WTC11 (cell line): ENCODE results near the gene IL13RA1. TPM values are rescaled to one million over a fixed set of nuclear protein-coding genes. Genes with fewer than 3 reads are reported as not detected.

Experiments used
- ATAC-seq: fragments of 200-7000 bp; cut with Tn5 transposase; 2 replicates; pipeline ENCODE4 v1.10.0; 2021; ENCODE audit warnings: mild to moderate bottlenecking, moderate library complexity
- CTCF ChIA-PET: fragments of 300-600 bp; sonication (Branson Sonifier 250); formaldehyde crosslinking; loops from one replicate; lab custom pipeline; 2021; ENCODE audit warnings: antibody characterized with exemption; lab: Charles Lee
- POLR2A ChIA-PET: fragments of 350-600 bp; sonication (Branson Sonifier 250); formaldehyde crosslinking; loops from one replicate; lab custom pipeline; 2021; ENCODE audit warnings: antibody characterized with exemption; lab: Charles Lee
- DNase-seq: peaks from one replicate; pipeline ENCODE4 v3.0.0; 2021; ENCODE audit warnings: low spot score
- H3K27ac Mint-ChIP-seq: 2 replicates; pipeline ENCODE4 v1.8.0; 2021; ENCODE audit warnings: mixed read lengths
- H3K27me3 Mint-ChIP-seq: 2 replicates; pipeline ENCODE4 v1.8.0; 2021; ENCODE audit warnings: low read depth, mild to moderate bottlenecking, moderate library complexity, mixed read lengths
- H3K36me3 Mint-ChIP-seq: 2 replicates; pipeline ENCODE4 v1.8.0; 2021; ENCODE audit warnings: mixed read lengths
- H3K4me1 Mint-ChIP-seq: 2 replicates; pipeline ENCODE4 v1.8.0; 2022; ENCODE audit warnings: mixed read lengths
- H3K4me3 Mint-ChIP-seq: 2 replicates; pipeline ENCODE4 v1.8.0; 2021; ENCODE audit warnings: mild to moderate bottlenecking, moderate library complexity, mixed read lengths
- H3K9me3 Mint-ChIP-seq: 2 replicates; pipeline ENCODE4 v1.8.0; 2021; ENCODE audit warnings: mixed read lengths
- ATF1 ChIP-seq: sonication (generic); formaldehyde crosslinking; IDR thresholded peaks from 2 replicates; pipeline ENCODE4 v1.8.1; 2023; ENCODE audit warnings: mild to moderate bottlenecking, moderate library complexity, missing genetic modification reagents
- CREM ChIP-seq: sonication (generic); formaldehyde crosslinking; IDR thresholded peaks from 2 replicates; pipeline ENCODE4 v1.8.1; 2022; ENCODE audit warnings: mild to moderate bottlenecking, missing genetic modification reagents, moderate library complexity
- ELF4 ChIP-seq: sonication (generic); formaldehyde crosslinking; IDR thresholded peaks from 2 replicates; pipeline ENCODE4 v1.8.1; 2022; ENCODE audit warnings: low read depth, mild to moderate bottlenecking, moderate library complexity, missing genetic modification reagents
- FOXP1 ChIP-seq: sonication (generic); formaldehyde crosslinking; IDR thresholded peaks from 2 replicates; pipeline ENCODE4 v1.8.0; 2022; ENCODE audit warnings: missing genetic modification reagents, mild to moderate bottlenecking, moderate library complexity, borderline replicate concordance
- GRHL2 ChIP-seq: fragments of 250-450 bp; sonication (Bioruptor Pico); IDR thresholded peaks from 2 replicates; pipeline ENCODE4 v1.8.0; 2022; ENCODE audit warnings: mild to moderate bottlenecking, moderate library complexity; ENCODE audit not compliant: insufficient replicate concordance, severe bottlenecking
- MYBL2 ChIP-seq: sonication (generic); formaldehyde crosslinking; IDR thresholded peaks from 2 replicates; pipeline ENCODE4 v1.8.1; 2023; ENCODE audit warnings: mild to moderate bottlenecking, moderate library complexity, missing genetic modification reagents
- SP1 ChIP-seq: sonication (generic); formaldehyde crosslinking; conservative IDR thresholded peaks from 2 replicates; pipeline ENCODE4 v1.8.1; 2022; ENCODE audit warnings: missing genetic modification reagents
- TEAD1 ChIP-seq: sonication (generic); formaldehyde crosslinking; IDR thresholded peaks from 2 replicates; pipeline ENCODE4 v1.8.0; 2022; ENCODE audit warnings: mild to moderate bottlenecking, missing genetic modification reagents
- TP53 ChIP-seq: sonication (generic); formaldehyde crosslinking; IDR thresholded peaks from 2 replicates; pipeline ENCODE4 v1.8.1; 2023; ENCODE audit warnings: mild to moderate bottlenecking, missing genetic modification reagents
- ZNF121 ChIP-seq: sonication (generic); formaldehyde crosslinking; IDR thresholded peaks from 2 replicates; pipeline ENCODE4 v1.8.0; 2023; ENCODE audit warnings: missing genetic modification reagents
- ZNF219 ChIP-seq: sonication (generic); formaldehyde crosslinking; IDR thresholded peaks from 2 replicates; pipeline ENCODE4 v1.8.0; 2023; ENCODE audit warnings: missing genetic modification reagents, mild to moderate bottlenecking, borderline replicate concordance
- ZNF263 ChIP-seq: sonication (generic); formaldehyde crosslinking; IDR thresholded peaks from 2 replicates; pipeline ENCODE4 v1.8.1; 2022; ENCODE audit warnings: low read depth, mild to moderate bottlenecking, moderate library complexity, missing genetic modification reagents
- ZNF396 ChIP-seq: fragments of 250-450 bp; sonication (Bioruptor Pico); IDR thresholded peaks from 2 replicates; pipeline ENCODE4 v1.8.0; 2021; ENCODE audit warnings: mild to moderate bottlenecking, moderate library complexity, borderline replicate concordance
- ZNF416 ChIP-seq: fragments of 250-450 bp; sonication (Bioruptor Pico); IDR thresholded peaks from 2 replicates; pipeline ENCODE4 v1.9.0; 2021; ENCODE audit warnings: mild to moderate bottlenecking, inconsistent platforms
- ZNF671 ChIP-seq: fragments of 250-450 bp; sonication (Bioruptor Pico); IDR thresholded peaks from 2 replicates; pipeline ENCODE4 v1.8.0; 2021; ENCODE audit warnings: mild to moderate bottlenecking
- total RNA-seq: library from RNA; stranded (reverse); gene quantifications from 3 replicates; pipeline ENCODE4 v1.2.3, GENCODE V29; 2021
- TF ChIP-seq, protein P1 (sequence below): sonication (generic); formaldehyde crosslinking; IDR thresholded peaks from 2 replicates; pipeline ENCODE4 v1.8.0; 2022; ENCODE audit warnings: mild to moderate bottlenecking, missing genetic modification reagents
- TF ChIP-seq, protein P2 (sequence below): fragments of 250-450 bp; sonication (Bioruptor Pico); IDR thresholded peaks from 2 replicates; pipeline ENCODE4 v1.9.0; 2021; ENCODE audit warnings: moderate library complexity, mild to moderate bottlenecking, inconsistent platforms, borderline replicate concordance
- TF ChIP-seq, protein P3 (sequence below): sonication (generic); formaldehyde crosslinking; IDR thresholded peaks from 2 replicates; pipeline ENCODE4 v1.8.0; 2023; ENCODE audit warnings: mild to moderate bottlenecking, missing genetic modification reagents
- TF ChIP-seq, protein P4 (sequence below): sonication (generic); formaldehyde crosslinking; IDR thresholded peaks from 2 replicates; pipeline ENCODE4 v1.8.0; 2022; ENCODE audit warnings: mild to moderate bottlenecking, missing genetic modification reagents
- TF ChIP-seq, protein P5 (sequence below): fragments of 250-450 bp; sonication (Bioruptor Pico); IDR thresholded peaks from 2 replicates; pipeline ENCODE4 v1.9.0; 2021; ENCODE audit warnings: mild to moderate bottlenecking, borderline replicate concordance
- TF ChIP-seq, protein P6 (sequence below): fragments of 250-450 bp; sonication (Bioruptor Pico); IDR thresholded peaks from 2 replicates; pipeline ENCODE4 v1.9.0; 2021; ENCODE audit warnings: mild to moderate bottlenecking

Gene IL13RA1
- total RNA-seq, 1 experiment from 2014 or later, result 11.1 TPM

DNA sequence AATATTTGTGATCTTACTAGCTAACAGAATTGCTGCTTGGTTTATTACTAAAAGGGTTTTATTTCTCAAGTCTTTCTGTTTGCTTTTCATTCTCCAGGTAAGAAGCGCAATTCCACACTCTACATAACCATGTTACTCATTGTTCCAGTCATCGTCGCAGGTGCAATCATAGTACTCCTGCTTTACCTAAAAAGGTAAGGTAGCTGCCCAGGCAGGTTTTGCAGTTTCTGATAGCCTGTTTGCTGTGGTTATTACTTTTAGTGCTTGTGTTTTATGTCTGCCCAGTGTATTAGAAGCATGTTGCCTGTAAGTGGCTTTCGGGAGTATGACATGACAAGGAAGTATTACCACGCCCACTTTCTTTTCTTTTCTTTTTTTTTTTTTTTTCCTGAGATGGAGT lies 46.4 kb downstream of the IL13RA1 start:
- Mint-ChIP-seq H3K4me3 (no peak overlapping the region), H3K36me3 (no peaks in the 10 kb centered on the region), H3K27ac (no peak overlapping the region), H3K9me3 (no peaks in the 10 kb centered on the region), H3K4me1 (no peaks in the 10 kb centered on the region), H3K27me3 (no peaks in the 10 kb centered on the region)
- TF ChIP-seq, protein P1, sequence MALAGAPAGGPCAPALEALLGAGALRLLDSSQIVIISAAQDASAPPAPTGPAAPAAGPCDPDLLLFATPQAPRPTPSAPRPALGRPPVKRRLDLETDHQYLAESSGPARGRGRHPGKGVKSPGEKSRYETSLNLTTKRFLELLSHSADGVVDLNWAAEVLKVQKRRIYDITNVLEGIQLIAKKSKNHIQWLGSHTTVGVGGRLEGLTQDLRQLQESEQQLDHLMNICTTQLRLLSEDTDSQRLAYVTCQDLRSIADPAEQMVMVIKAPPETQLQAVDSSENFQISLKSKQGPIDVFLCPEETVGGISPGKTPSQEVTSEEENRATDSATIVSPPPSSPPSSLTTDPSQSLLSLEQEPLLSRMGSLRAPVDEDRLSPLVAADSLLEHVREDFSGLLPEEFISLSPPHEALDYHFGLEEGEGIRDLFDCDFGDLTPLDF (CRISPR knock-in tag), result no peak
- TF ChIP-seq SP1 (CRISPR knock-in tag) (no peak), ATF1 (CRISPR knock-in tag) (no peak), CREM (CRISPR knock-in tag) (no peak)
- CTCF ChIA-PET, result interaction anchor here (0.6 to 0.7 kb wide), 2 partner anchors 197 to 241 kb away, joined by 3 read pairs; no protein-coding TSS in a partner anchor
- ATAC-seq (no peak), DNase-seq (no peak)
- POLR2A ChIA-PET, result no interaction called here

DNA sequence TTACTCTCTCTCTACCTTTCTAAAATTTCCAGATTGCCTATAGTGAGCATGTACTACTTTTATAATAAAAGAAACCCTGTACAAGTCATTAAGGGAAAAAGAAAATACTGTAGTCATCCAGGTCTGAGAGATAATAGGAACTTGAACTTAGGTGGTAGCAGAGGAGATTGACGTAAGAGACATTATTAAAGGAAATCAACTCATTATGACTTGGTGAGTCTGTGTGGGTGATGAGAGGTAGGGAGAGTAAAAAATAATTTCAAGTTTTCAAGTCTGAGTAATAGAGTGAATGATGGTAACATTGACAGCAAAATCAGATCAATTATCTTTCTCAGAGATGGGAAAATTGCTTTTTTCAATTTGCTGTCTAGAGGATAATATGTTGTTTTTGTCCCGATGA lies 52.2 kb downstream of the IL13RA1 start:
- TF ChIP-seq TP53 (CRISPR knock-in tag), result no peak
- TF ChIP-seq, protein P2, sequence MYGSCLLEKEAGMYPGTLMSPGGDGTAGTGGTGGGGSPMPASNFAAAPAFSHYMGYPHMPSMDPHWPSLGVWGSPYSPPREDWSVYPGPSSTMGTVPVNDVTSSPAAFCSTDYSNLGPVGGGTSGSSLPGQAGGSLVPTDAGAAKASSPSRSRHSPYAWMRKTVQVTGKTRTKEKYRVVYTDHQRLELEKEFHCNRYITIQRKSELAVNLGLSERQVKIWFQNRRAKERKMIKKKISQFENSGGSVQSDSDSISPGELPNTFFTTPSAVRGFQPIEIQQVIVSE, result no peak
- TF ChIP-seq TEAD1 (CRISPR knock-in tag), result no peak
- H3K27me3 Mint-ChIP-seq, result no peaks in the 10 kb centered on the region
- H3K4me1 Mint-ChIP-seq, result no peaks in the 10 kb centered on the region
- no peaks in the 10 kb centered on the region for H3K9me3 Mint-ChIP-seq
- ChIA-PET CTCF (no interaction called here), POLR2A (no interaction called here)
- no peaks in the 10 kb centered on the region for H3K36me3 Mint-ChIP-seq
- DNase-seq (no peak), ATAC-seq (no peak)
- no peak overlapping the region for H3K27ac Mint-ChIP-seq
- no peak overlapping the region for H3K4me3 Mint-ChIP-seq

DNA sequence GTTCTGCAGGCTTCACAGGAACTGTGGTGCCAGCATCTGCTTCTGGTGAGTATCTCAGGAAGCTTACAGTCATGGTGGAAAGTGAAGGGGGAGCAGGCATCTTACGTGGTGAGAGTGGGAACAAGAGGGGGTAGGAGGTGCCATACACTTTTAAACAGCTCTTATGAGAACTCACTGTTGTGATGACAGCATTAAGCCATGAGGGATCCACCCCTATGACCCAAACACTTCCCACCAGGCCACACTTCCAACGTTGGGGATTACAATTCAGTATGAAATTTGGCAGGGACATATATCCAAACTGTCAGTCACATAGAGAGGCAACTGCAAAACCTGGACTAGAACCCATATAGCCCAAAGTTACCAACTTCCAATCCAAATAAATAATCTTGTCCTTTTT lies 53.1 kb downstream of the IL13RA1 start:
- no peaks in the 10 kb centered on the region for H3K9me3 Mint-ChIP-seq
- no peak overlapping the region for H3K27ac Mint-ChIP-seq
- no peak overlapping the region for H3K4me3 Mint-ChIP-seq
- no peaks in the 10 kb centered on the region for H3K27me3 Mint-ChIP-seq
- no peaks in the 10 kb centered on the region for H3K36me3 Mint-ChIP-seq
- ChIA-PET POLR2A (no interaction called here), CTCF (no interaction called here)
- H3K4me1 Mint-ChIP-seq, result no peaks in the 10 kb centered on the region
- no peak for DNase-seq
- no peak for ATAC-seq
- TF ChIP-seq, protein P3, sequence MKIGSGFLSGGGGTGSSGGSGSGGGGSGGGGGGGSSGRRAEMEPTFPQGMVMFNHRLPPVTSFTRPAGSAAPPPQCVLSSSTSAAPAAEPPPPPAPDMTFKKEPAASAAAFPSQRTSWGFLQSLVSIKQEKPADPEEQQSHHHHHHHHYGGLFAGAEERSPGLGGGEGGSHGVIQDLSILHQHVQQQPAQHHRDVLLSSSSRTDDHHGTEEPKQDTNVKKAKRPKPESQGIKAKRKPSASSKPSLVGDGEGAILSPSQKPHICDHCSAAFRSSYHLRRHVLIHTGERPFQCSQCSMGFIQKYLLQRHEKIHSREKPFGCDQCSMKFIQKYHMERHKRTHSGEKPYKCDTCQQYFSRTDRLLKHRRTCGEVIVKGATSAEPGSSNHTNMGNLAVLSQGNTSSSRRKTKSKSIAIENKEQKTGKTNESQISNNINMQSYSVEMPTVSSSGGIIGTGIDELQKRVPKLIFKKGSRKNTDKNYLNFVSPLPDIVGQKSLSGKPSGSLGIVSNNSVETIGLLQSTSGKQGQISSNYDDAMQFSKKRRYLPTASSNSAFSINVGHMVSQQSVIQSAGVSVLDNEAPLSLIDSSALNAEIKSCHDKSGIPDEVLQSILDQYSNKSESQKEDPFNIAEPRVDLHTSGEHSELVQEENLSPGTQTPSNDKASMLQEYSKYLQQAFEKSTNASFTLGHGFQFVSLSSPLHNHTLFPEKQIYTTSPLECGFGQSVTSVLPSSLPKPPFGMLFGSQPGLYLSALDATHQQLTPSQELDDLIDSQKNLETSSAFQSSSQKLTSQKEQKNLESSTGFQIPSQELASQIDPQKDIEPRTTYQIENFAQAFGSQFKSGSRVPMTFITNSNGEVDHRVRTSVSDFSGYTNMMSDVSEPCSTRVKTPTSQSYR (CRISPR knock-in tag), result no peak
- TF ChIP-seq ZNF263 (no peak), ZNF671 (CRISPR knock-in tag) (no peak), ZNF219 (CRISPR knock-in tag) (no peak), SP1 (CRISPR knock-in tag) (no peak), ZNF121 (CRISPR knock-in tag) (no peak), GRHL2 (CRISPR knock-in tag) (no peak), ZNF396 (CRISPR knock-in tag) (no peak), ZNF416 (CRISPR knock-in tag) (no peak), ELF4 (CRISPR knock-in tag) (no peak), FOXP1 (no peak), MYBL2 (CRISPR knock-in tag) (no peak)
- TF ChIP-seq, protein P4, sequence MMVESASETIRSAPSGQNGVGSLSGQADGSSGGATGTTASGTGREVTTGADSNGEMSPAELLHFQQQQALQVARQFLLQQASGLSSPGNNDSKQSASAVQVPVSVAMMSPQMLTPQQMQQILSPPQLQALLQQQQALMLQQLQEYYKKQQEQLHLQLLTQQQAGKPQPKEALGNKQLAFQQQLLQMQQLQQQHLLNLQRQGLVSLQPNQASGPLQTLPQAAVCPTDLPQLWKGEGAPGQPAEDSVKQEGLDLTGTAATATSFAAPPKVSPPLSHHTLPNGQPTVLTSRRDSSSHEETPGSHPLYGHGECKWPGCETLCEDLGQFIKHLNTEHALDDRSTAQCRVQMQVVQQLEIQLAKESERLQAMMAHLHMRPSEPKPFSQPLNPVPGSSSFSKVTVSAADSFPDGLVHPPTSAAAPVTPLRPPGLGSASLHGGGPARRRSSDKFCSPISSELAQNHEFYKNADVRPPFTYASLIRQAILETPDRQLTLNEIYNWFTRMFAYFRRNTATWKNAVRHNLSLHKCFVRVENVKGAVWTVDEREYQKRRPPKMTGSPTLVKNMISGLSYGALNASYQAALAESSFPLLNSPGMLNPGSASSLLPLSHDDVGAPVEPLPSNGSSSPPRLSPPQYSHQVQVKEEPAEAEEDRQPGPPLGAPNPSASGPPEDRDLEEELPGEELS (CRISPR knock-in tag), result no peak
- TF ChIP-seq, protein P5, sequence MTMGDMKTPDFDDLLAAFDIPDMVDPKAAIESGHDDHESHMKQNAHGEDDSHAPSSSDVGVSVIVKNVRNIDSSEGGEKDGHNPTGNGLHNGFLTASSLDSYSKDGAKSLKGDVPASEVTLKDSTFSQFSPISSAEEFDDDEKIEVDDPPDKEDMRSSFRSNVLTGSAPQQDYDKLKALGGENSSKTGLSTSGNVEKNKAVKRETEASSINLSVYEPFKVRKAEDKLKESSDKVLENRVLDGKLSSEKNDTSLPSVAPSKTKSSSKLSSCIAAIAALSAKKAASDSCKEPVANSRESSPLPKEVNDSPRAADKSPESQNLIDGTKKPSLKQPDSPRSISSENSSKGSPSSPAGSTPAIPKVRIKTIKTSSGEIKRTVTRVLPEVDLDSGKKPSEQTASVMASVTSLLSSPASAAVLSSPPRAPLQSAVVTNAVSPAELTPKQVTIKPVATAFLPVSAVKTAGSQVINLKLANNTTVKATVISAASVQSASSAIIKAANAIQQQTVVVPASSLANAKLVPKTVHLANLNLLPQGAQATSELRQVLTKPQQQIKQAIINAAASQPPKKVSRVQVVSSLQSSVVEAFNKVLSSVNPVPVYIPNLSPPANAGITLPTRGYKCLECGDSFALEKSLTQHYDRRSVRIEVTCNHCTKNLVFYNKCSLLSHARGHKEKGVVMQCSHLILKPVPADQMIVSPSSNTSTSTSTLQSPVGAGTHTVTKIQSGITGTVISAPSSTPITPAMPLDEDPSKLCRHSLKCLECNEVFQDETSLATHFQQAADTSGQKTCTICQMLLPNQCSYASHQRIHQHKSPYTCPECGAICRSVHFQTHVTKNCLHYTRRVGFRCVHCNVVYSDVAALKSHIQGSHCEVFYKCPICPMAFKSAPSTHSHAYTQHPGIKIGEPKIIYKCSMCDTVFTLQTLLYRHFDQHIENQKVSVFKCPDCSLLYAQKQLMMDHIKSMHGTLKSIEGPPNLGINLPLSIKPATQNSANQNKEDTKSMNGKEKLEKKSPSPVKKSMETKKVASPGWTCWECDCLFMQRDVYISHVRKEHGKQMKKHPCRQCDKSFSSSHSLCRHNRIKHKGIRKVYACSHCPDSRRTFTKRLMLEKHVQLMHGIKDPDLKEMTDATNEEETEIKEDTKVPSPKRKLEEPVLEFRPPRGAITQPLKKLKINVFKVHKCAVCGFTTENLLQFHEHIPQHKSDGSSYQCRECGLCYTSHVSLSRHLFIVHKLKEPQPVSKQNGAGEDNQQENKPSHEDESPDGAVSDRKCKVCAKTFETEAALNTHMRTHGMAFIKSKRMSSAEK (CRISPR knock-in tag), result no peak
- TF ChIP-seq, protein P6, sequence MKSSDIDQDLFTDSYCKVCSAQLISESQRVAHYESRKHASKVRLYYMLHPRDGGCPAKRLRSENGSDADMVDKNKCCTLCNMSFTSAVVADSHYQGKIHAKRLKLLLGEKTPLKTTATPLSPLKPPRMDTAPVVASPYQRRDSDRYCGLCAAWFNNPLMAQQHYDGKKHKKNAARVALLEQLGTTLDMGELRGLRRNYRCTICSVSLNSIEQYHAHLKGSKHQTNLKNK (CRISPR knock-in tag), result no peak
